Liver (tissue), 9 donors: ENCODE measurements around the gene MALRD1. TPM values are rescaled to one million over a fixed set of nuclear protein-coding genes. Genes with fewer than 3 reads are reported as not detected.

Experiments used
- DNase-seq: peaks from one replicate; pipeline ENCODE4 v3.0.0-alpha.2; 2017; ENCODE audit warnings: low spot score
- H3K27ac ChIP-seq, 2 donors: one replicate each; pipeline ENCODE4 v1.7.0; 2013; ENCODE audit warnings: inconsistent platforms in 2 of 2, low read length in 2 of 2, control low read depth in 1 of 2, low read depth in 1 of 2, mild to moderate bottlenecking in 1 of 2
- H3K27me3 ChIP-seq, 4 donors: one replicate each; pipeline versions ENCODE4 v1.6.1 to v1.7.0; 2013; ENCODE audit warnings: low read length in 3 of 4, inconsistent platforms in 1 of 4, mild to moderate bottlenecking in 1 of 4, moderate library complexity in 1 of 4; ENCODE audit not compliant: control insufficient read depth in 4 of 4, insufficient read depth in 4 of 4
- H3K36me3 ChIP-seq, 4 donors: one replicate each; pipeline versions ENCODE4 v1.6.1 to v1.7.0; 2013; ENCODE audit warnings: low read length in 3 of 4, mild to moderate bottlenecking in 3 of 4, low read depth in 1 of 4, moderate library complexity in 1 of 4; ENCODE audit not compliant: control insufficient read depth in 4 of 4, insufficient read depth in 3 of 4
- H3K4me1 ChIP-seq, 4 donors: one replicate each; pipeline versions ENCODE4 v1.6.1 to v1.7.0; 2013; ENCODE audit warnings: low read length in 3 of 4, mild to moderate bottlenecking in 3 of 4, moderate library complexity in 1 of 4; ENCODE audit not compliant: control insufficient read depth in 4 of 4, insufficient read depth in 4 of 4
- H3K4me3 ChIP-seq, 3 donors: one replicate each; pipeline versions ENCODE4 v1.6.1 to v1.7.0; 2013; ENCODE audit warnings: low read length in 3 of 3, control low read depth in 1 of 3, low read depth in 1 of 3, mild to moderate bottlenecking in 1 of 3
- H3K9ac ChIP-seq, 2 donors: one replicate each; pipeline ENCODE4 v1.7.0; 2013; ENCODE audit warnings: low read length in 2 of 2, mild to moderate bottlenecking in 2 of 2, moderate library complexity in 2 of 2, control low read depth in 1 of 2, low read depth in 1 of 2
- H3K9me3 ChIP-seq, 4 donors: one replicate each; pipeline versions ENCODE4 v1.6.1 to v1.7.0; 2013; ENCODE audit warnings: low read length in 3 of 4; ENCODE audit not compliant: control insufficient read depth in 4 of 4
- ATF3 ChIP-seq: IDR thresholded peaks from 2 replicates; pipeline ENCODE4 v1.6.1; 2016; ENCODE audit warnings: antibody characterized with exemption
- CTCF ChIP-seq: fragments of 150-350 bp; IDR thresholded peaks from 2 replicates; pipeline ENCODE4 v1.5.1; 2017; ENCODE audit warnings: improper control_type of control experiment, low read depth, low read length; ENCODE audit not compliant: missing input control
- EGR1 ChIP-seq, 2 donors: IDR thresholded peaks; 2 replicates each; pipeline ENCODE4 v1.6.1; 2016 to 2018; ENCODE audit warnings: antibody characterized with exemption in 2 of 2, low read depth in 2 of 2
- FOXA1 ChIP-seq: IDR thresholded peaks from 2 replicates; pipeline ENCODE4 v1.6.1; 2016; ENCODE audit warnings: antibody characterized with exemption
- FOXA2 ChIP-seq: IDR thresholded peaks from 2 replicates; pipeline ENCODE4 v1.6.1; 2016; ENCODE audit warnings: antibody characterized with exemption
- GABPA ChIP-seq, 2 donors: IDR thresholded peaks in 1 of 2; conservative IDR thresholded peaks in 1 of 2; 2 replicates each; pipeline ENCODE4 v1.6.1; 2016; ENCODE audit warnings: antibody characterized with exemption in 2 of 2, mild to moderate bottlenecking in 1 of 2, moderate library complexity in 1 of 2
- HNF4A ChIP-seq, 2 donors: conservative IDR thresholded peaks; 2 replicates each; pipeline ENCODE4 v1.6.1; 2016; ENCODE audit warnings: antibody characterized with exemption in 2 of 2, mild to moderate bottlenecking in 2 of 2
- JUND ChIP-seq, 2 donors: IDR thresholded peaks; 2 replicates each; pipeline ENCODE4 v1.6.1; 2016; ENCODE audit warnings: antibody characterized with exemption in 2 of 2
- MAX ChIP-seq: IDR thresholded peaks from 2 replicates; pipeline ENCODE4 v1.6.1; 2016; ENCODE audit warnings: antibody characterized with exemption
- NR2F2 ChIP-seq: IDR thresholded peaks from 2 replicates; pipeline ENCODE4 v1.6.1; 2016; ENCODE audit warnings: antibody characterized with exemption
- RAD21 ChIP-seq, 2 donors: IDR thresholded peaks; 2 replicates each; pipeline ENCODE4 v1.6.1; 2016; ENCODE audit warnings: antibody characterized with exemption in 2 of 2, mild to moderate bottlenecking in 2 of 2
- REST ChIP-seq: IDR thresholded peaks from 2 replicates; pipeline ENCODE4 v1.6.1; 2016; ENCODE audit warnings: antibody characterized with exemption, mild to moderate bottlenecking
- SP1 ChIP-seq: IDR thresholded peaks from 2 replicates; pipeline ENCODE4 v1.6.1; 2018; ENCODE audit warnings: antibody characterized with exemption, mild to moderate bottlenecking
- TAF1 ChIP-seq: conservative IDR thresholded peaks from 2 replicates; pipeline ENCODE4 v1.6.1; 2016; ENCODE audit warnings: antibody characterized with exemption, mild to moderate bottlenecking
- YY1 ChIP-seq: IDR thresholded peaks from 2 replicates; pipeline ENCODE4 v1.6.1; 2016; ENCODE audit warnings: antibody characterized with exemption, mild to moderate bottlenecking
- ZBTB33 ChIP-seq: IDR thresholded peaks from 2 replicates; pipeline ENCODE4 v1.6.1; 2016; ENCODE audit warnings: antibody characterized with exemption
- WGBS: extraction: QIAGEN DNeasy Blood & Tissue Kit; methylation state at CpG from one replicate; pipeline ENCODE4 v1.1.7; 2013; 5-methylcytosine and 5-hydroxymethylcytosine counted together
- polyA plus RNA-seq, 2 donors: library from polyadenylated mRNA; stranded (reverse) in 1 of 2; unstranded in 1 of 2; fragments of 200-250 nt in 1 of 2; fragments of >200 nt in 1 of 2; fragmentation: Nextera tagmentation in 1 of 2; extraction: Ambion mirVana in 1 of 2; gene quantifications; one replicate each; pipeline versions ENCODE4 v1.2.1 to v1.2.3, GENCODE V29; 2013 to 2015
- total RNA-seq, 2 donors: library from RNA; depleted of rRNA; stranded (reverse); fragments of >200 nt; gene quantifications; one replicate each; pipeline ENCODE4 v1.2.3, GENCODE V29; 2014
- donor health status: healthy.
- donor health status: healthy.
- donor health status: healthy.
- donor health status: healthy.
- donor health status: healthy.

The MALRD1 gene
- total and polyA plus RNA-seq, 4 donors, result 0.37 to 0.59 TPM; not detected in 2

GRCh38 chr10:19730907-19731217 lies 682.3 kb downstream of the MALRD1 start:
- no peak overlapping the region for H3K4me3 ChIP-seq
- TF ChIP-seq ZBTB33, result no peak
- no peaks in the 10 kb centered on the region for H3K27me3 ChIP-seq
- no peak overlapping the region for H3K9ac ChIP-seq
- H3K9me3 ChIP-seq, result no peaks in the 10 kb centered on the region
- no peaks in the 10 kb centered on the region for H3K36me3 ChIP-seq
- no peak overlapping the region for H3K27ac ChIP-seq
- no peak for DNase-seq
- H3K4me1 ChIP-seq, result no peaks in the 10 kb centered on the region

- 91% methylated on average over 2 of the region's 2 CpGs for WGBS
- H3K9ac ChIP-seq, result no peak overlapping the region
- no peak overlapping the region for H3K4me3 ChIP-seq
- H3K4me1 ChIP-seq, result no peaks in the 10 kb centered on the region
- no peak overlapping the region for H3K27ac ChIP-seq
- no peaks in the 10 kb centered on the region for H3K36me3 ChIP-seq
- no peaks in the 10 kb centered on the region for H3K9me3 ChIP-seq
- DNase-seq, result no peak
- TF ChIP-seq FOXA1, result no peak
- no peak for TF ChIP-seq SP1
- TF ChIP-seq NR2F2, result no peak
- TF ChIP-seq CTCF, result no peak
- no peak for TF ChIP-seq YY1
- TF ChIP-seq MAX, result no peak
- no peak for TF ChIP-seq GABPA (IDR thresholded peaks at IDR 0.05 in 1 of 2, conservative IDR thresholded peaks at IDR 0.05 in 1 of 2)
- TF ChIP-seq HNF4A (conservative IDR thresholded peaks at IDR 0.05), result no peak
- no peak for TF ChIP-seq JUND (IDR thresholded peaks at IDR 0.05)
- TF ChIP-seq EGR1 (IDR thresholded peaks at IDR 0.05; ENCODE audit: low read depth in 2 of 2), result no peak
- TF ChIP-seq TAF1, result no peak
- TF ChIP-seq ATF3, result no peak
- no peaks in the 10 kb centered on the region for H3K27me3 ChIP-seq
Observed at GRCh38 chr10:19731560-19731959, 683.0 kb downstream of the MALRD1 start.

- no peak overlapping the region for H3K4me3 ChIP-seq
- no peaks in the 10 kb centered on the region for H3K4me1 ChIP-seq
- H3K27ac ChIP-seq, result no peak overlapping the region
- no peak for DNase-seq
- no peaks in the 10 kb centered on the region for H3K9me3 ChIP-seq
- 93% methylated on average over 1 of the region's 1 CpG for WGBS
- TF ChIP-seq GABPA (IDR thresholded peaks at IDR 0.05 in 1 of 2, conservative IDR thresholded peaks at IDR 0.05 in 1 of 2) (no peak), CTCF (no peak), FOXA2 (no peak), REST (no peak), NR2F2 (no peak), MAX (no peak), RAD21 (IDR thresholded peaks at IDR 0.05) (no peak), TAF1 (no peak), JUND (IDR thresholded peaks at IDR 0.05) (no peak)
- no peaks in the 10 kb centered on the region for H3K36me3 ChIP-seq
- no peaks in the 10 kb centered on the region for H3K27me3 ChIP-seq
- no peak overlapping the region for H3K9ac ChIP-seq
Observed at GRCh38 chr10:19738440-19738839, 689.8 kb downstream of the MALRD1 start.
